Measurements from ENCODE around the gene CFAP47. TPM values are rescaled to one million over a fixed set of nuclear protein-coding genes. Genes with fewer than 3 reads are reported as not detected.

Gene CFAP47
- total and polyA plus RNA-seq, 2 of the 8 experiments (the other 6 are each of a cell fraction or from before 2014, with no cell fraction given) = 0.04 TPM; not detected in 1

DNA sequence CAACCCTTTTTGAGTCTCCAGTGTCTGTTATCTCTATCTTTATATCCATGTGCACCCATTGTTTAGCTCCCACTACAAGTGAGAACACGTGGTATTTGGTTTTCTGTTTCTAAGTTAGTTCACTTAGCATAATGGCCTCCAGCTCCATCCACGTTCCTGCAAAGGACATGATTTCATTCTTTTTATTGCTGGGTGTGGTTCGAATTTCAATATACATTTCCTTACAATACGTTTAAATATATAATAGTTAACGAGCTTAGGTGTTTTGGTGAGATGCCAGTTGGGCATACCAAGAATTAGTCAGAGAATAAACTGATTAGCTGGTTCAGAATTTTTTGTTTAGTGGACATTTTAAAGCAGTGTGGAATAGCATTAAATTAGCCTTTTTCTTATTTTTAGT lies 196.7 kb downstream of the CFAP47 start (continued):
- TF ChIP-seq ASH2L (IDR thresholded peaks at IDR 0.05; ENCODE audit: low read length) = no peak
- TF ChIP-seq EP300 (IDR thresholded peaks at IDR 0.05; ENCODE audit: borderline replicate concordance in 1 of 2, low read depth in 2 of 2, low read length in 2 of 2) = no peak
- TF ChIP-seq SIRT6 (IDR thresholded peaks at IDR 0.05; ENCODE audit: low read length) = no peak
- TF ChIP-seq RNF2 (IDR thresholded peaks at IDR 0.05; ENCODE audit: borderline replicate concordance, low read depth, low read length, missing control alignments, poor library complexity, severe bottlenecking) = no peak
- TF ChIP-seq PHF8 (conservative IDR thresholded peaks at IDR 0.05; ENCODE audit: low read depth, low read length) = no peak

All from H1 (cell line).